Astrocyte of the spinal cord (primary cell): ENCODE data around the gene MTM1.

Source experiments
- DNase-seq: peaks from one replicate; pipeline ENCODE4 v3.0.0; 2011; ENCODE audit warnings: low read depth, low spot score
- H3K4me3 ChIP-seq: 2 replicates; pipeline ENCODE4 v1.5.1; 2011; ENCODE audit warnings: low read depth, mild to moderate bottlenecking, low read length, moderate library complexity
- in situ Hi-C: cut with HindIII; loops from 2 replicates; pipeline ENCODE4 v1.10.0; 2017; ENCODE audit warnings: low sequenced_read_pairs
- TF ChIP-seq, protein P1 (sequence below): IDR thresholded peaks from 2 replicates; pipeline ENCODE4 v1.5.1; 2012; ENCODE audit warnings: low read depth, mild to moderate bottlenecking, low read length, inconsistent platforms

The MTM1 gene

DNA sequence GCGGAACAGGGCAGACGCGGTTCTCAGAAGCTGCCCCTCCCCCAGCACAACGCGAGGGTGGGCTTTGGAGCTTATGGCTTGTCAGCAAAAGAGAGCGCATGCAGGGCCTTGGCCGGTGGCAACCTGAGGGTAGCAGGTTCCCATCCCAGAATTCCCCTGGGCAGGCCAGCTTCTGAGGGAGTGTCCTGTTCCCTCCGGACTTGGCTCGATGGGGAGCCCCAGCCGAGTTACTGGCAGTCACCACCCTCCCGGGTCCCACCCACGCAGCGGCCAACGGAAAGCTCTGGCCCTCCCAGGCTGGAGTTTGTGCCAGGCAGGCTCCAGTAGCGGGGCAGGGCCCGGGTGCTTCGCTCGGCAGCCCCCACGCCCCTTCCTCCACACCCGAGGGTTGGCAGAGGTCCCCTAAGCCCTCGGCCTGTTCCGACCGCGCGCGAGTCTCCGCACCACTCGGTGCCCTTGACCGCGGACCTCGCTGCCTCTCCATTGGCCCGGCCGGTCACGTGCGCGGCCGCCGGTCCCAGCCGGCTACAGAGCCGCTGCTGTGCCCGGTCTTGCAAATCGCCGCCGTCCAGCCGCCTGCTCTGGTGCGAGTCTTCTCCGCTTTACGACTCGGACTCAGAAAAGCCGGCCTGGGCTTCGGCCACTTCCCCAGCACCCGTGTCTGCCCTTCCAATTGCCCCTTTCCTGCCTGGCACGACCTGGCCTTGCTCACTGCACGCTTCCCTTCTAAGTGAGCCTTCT, 20.9 kb upstream of the MTM1 start:
- TF ChIP-seq, protein P1, sequence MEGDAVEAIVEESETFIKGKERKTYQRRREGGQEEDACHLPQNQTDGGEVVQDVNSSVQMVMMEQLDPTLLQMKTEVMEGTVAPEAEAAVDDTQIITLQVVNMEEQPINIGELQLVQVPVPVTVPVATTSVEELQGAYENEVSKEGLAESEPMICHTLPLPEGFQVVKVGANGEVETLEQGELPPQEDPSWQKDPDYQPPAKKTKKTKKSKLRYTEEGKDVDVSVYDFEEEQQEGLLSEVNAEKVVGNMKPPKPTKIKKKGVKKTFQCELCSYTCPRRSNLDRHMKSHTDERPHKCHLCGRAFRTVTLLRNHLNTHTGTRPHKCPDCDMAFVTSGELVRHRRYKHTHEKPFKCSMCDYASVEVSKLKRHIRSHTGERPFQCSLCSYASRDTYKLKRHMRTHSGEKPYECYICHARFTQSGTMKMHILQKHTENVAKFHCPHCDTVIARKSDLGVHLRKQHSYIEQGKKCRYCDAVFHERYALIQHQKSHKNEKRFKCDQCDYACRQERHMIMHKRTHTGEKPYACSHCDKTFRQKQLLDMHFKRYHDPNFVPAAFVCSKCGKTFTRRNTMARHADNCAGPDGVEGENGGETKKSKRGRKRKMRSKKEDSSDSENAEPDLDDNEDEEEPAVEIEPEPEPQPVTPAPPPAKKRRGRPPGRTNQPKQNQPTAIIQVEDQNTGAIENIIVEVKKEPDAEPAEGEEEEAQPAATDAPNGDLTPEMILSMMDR: no peak
- in situ Hi-C loops: no loop called here
- H3K4me3 ChIP-seq: peak overlapping the region; percentile 18
- peak; percentile 37 for DNase-seq

DNA sequence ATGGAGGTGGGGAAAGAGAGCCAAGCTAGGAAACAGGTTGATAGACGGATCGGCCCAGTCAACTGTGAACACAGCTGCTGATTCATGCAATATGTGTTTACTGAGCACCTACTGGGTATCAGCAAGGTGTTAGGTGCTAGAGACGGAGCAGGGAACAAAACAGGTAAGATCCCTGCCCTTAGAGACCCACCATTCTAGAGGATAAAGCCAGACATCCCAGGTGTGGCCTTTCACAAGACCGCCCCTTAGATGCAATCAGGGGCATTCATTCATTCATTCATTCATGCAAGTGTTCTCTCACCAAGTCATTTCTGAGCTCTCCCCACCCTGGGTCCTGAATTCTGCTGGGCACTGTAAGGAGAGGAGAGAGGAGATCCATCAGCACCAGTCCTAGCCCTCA, 20.2 kb upstream of the MTM1 start:
- DNase-seq: no peak
- in situ Hi-C loops: no loop called here
- H3K4me3 ChIP-seq: no peak overlapping the region
- TF ChIP-seq, protein P1: no peak

DNA sequence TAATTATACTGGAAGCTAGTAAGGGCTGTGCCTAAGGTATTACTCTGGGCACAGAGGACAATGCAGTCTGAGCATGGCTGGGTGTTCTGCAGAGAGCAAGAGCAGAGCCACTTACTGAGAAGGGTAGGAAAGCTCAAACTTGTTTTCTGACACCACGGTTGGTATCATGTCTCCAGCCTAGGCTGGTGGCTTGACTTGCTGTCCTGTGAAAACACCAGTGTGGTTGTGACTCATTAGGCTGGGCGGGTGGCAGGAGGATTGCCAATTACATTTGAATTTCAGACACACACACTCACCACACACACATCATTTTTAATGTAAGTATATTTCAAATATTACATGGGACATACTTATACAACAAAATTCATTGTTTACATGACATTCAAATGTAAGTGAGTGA, 19.7 kb upstream of the MTM1 start:
- peak; percentile 35 for DNase-seq
- in situ Hi-C loops: no loop called here
- TF ChIP-seq, protein P1: no peak
- no peak overlapping the region for H3K4me3 ChIP-seq

DNA sequence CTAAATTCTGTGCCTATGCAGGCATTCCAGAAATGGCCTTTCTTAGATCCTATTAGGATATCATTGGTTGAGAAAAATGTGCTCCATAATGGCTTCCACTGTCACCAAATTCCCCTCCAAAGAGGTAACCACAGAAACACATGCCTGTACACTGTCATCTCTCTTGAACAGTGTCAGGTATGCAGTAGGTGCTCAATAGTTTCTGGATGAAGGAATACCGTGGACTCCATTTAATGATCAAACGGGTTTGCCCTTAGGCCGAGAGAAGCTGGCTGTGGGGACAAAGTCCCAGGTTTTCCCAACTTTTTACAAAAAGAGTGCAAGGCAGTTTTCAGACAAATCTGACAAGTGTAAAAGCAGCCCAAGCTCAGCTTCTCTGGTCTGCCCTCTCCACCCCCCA, 16.5 kb upstream of the MTM1 start:
- no peak for DNase-seq
- TF ChIP-seq, protein P1: no peak
- no peak overlapping the region for H3K4me3 ChIP-seq
- in situ Hi-C loops: no loop called here

DNA sequence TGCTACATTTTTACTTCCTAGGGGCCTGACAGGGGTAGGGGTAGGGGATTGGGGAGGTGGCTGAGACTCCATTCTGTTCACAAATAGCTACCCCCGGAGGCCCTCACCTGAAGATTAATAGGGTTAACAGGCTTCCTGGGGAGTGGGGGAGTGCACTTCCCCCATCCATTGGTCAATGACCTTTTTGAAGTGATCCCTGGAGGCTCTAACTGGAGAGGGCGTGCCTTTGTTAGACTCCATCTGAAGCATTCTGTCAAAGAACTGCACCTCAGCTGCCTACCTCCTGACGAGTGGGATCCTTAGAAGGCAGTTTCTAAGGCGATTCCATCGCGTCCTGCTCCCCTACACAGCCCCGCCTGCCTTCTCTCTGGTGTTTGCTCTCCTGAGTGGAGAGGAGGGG, 10.0 kb upstream of the MTM1 start:
- in situ Hi-C loops: no loop called here
- no peak overlapping the region for H3K4me3 ChIP-seq
- TF ChIP-seq, protein P1: no peak
- DNase-seq: no peak

DNA sequence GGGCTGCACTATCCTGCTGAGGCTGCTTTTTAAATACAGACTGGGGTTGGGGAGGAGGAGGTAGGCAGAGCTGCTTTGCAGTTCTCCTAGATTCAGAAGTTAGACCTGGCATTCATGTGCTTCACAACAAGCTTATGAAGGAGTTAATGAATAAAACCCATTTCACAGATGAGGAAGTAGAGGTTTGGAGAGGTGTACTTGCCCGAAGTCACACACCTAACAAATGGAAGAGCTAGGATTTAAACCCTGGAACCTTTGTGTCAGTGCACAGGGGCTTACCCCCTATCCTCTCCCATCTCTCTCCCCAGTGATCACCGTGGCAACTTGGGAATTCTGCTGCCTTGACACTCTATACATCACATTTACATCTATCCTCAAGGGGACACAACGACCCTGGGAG, 3.6 kb upstream of the MTM1 start:
- in situ Hi-C loops: no loop called here
- TF ChIP-seq, protein P1: no peak
- H3K4me3 ChIP-seq: no peak overlapping the region
- DNase-seq: no peak

DNA sequence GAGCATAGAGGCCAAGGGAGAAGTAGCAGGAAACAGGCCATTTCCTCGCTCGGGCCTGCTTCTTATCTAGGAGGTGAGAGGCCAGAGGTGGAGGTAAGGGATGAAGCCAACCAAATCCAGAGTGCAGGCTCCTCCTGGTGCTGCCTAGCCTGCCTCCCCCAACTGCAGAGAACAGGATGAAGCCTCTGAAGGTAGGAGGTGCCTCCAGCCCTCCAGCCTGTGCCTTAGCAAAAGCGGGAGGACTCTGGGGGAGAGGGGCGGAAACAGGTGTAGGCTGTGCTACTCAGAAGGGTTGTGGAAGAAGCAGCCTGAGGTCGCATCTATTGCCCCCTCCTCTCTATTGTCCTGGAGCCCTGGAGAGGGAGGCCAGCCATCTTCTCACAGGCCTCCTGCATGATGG, 2.9 kb upstream of the MTM1 start:
- in situ Hi-C loops: no loop called here
- TF ChIP-seq, protein P1: no peak
- DNase-seq: no peak
- no peak overlapping the region for H3K4me3 ChIP-seq
